Measurements from ENCODE around the gene COL23A1. TPM values are rescaled to one million over a fixed set of nuclear protein-coding genes. Genes with fewer than 3 reads are reported as not detected.
A peak's percentile ranks its signal among the peaks of the same experiment; 100 is the strongest.

Gene COL23A1
- total RNA-seq, 1 experiment from 2014 or later, result 21.7 TPM

DNA sequence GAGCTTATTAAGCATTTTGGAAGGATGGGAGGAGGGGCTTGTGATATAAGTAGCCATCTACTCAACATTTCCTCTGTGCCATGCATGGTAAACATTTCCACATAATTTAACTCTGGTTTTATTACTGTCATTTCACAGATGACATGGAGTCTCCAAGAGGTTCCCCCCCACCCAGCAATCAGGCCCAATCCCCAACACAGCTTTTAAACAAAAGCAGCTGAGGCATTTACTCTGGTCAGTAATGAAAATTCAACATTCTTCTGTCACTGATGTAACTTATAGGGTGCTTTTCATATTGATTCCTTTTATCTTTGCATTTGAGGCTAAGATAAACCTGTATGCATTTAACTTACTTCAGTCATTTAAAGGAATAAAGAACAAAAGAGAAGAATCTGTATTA lies 128.1 kb downstream of the COL23A1 start:
- DNase-seq (ENCODE audit: low read depth), result no peak

DNA sequence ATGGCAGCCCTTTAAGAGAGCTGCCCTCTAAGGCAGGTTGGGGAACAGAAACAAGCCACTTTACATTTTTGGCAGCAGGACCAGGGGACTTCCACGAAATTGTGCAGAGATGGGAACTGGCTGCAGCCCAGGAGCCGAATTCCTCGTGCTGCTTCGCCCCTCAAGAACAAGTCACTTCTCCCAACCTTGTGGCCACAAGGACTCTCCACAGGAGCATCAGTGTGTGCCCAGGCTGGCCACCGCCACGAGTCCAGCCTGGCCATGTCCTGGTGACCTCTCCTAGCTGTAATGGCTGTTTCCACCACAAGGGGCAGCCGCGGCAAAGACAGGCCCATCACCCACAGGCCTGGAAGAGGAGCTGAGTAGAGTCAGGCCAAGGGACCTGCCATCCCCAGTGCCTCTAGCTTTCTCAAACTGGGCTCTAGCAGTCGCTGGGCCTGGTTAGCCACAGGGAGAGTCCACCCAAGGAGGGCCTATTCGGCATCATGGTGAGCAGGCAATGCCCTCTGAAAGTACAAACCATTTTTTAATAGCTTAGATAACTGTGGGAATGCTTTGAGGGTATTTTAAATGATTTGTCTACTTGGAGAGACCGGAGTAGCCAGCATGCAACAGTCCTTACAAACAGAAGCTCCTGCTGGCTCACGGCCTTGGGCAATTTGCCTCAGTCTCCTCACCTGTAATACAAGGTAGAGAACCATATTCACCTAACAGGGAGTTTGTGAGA lies 129.0 kb downstream of the COL23A1 start:
- DNase-seq (ENCODE audit: low read depth), result peak; percentile 86

DNA sequence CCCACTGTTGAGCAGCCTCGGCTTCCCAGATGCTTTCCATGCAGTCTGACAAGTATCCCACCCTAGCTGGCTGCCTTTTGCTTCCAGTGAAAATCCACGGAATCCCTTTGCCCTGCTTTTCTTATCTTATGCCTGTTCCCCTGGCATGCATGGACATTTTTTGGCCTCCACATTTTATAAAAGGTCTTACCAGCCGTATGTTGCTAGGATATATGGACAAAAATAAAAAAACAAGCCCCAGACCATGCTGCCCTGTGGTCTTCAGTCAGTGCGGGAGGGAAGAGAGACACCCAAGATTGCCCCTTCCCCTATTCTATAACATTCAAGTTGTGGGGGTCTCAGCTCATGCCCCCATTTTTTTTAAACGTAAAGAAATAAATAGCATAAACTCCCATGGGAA lies 129.6 kb downstream of the COL23A1 start:
- no peak for DNase-seq (ENCODE audit: low read depth)

DNA sequence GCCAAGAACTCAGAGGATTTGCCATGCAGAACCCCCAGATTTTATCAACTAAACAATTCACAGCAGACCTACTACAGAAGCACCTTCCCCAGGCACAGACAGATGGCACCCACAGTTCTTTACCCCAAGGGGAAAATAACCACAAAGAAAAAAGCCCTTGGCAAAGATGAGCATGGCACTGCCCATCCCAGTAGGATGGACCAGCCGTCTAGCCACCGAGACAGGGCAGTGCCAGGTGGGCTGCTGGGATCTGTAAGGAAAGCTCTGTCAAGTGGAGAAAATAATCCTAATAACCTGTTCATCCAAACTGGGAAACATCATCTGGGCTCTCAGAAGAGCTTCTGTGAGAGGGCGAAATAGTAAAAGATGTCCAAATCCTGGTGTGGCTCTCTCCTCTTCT lies 130.0 kb downstream of the COL23A1 start:
- no peak for DNase-seq (ENCODE audit: low read depth)

DNA sequence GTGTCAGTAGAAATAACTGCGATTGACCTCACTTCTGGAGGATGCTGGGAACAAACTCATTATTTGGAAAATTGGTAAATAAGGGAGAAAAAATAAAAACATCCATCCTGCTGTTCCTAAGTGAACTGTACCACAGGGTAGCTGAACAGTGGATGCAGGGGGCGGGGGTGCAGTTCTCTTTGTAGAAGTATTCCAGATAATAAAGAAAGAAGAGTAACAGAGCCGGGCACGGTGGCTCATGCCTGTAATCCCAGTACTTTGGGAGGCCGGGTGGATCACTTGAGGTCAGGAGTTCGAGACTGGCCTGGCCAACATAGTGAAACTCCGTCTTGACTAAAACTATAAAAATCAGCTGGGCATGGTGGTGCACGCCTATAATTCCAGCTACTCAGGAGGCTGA lies 132.1 kb downstream of the COL23A1 start:
- DNase-seq (ENCODE audit: low read depth), result no peak

DNA sequence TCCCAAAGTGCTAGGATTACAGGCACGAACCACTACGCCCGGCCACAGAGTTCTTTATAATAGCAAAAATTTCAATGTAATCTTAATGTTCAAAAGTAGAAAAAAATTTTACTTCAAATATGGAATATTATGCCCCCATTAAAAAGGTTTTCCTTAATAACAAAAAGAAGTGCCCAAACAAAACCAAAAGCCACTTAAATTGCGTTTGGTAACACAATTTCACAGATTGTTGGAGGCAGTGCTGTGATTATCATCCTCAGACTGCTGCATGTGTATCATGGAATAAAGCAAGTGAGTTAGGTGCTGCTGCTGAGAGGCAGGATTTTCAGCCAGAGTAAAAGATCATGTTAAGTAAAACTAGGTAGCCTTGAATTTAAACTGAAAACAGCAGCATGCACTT lies 132.7 kb downstream of the COL23A1 start:
- no peak for DNase-seq (ENCODE audit: low read depth)

DNA sequence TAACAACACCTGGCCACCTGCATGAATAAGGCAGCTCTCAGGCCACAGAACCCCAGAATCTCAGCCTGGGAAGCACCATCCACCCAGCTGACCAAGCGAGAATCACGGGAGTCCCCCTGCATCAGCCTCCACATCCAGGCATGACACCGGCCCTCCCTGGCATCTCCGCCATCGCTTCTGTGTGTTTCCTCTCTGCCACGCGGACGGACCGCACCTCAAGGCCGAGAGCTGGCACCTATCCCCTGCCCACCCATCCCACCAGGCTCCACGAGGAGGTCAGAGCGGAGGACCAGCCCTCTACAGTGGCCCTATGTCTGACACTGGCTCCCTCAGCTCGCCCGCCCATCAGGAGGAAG lies 134.7 kb downstream of the COL23A1 start:
- no peak for DNase-seq (ENCODE audit: low read depth)

DNA sequence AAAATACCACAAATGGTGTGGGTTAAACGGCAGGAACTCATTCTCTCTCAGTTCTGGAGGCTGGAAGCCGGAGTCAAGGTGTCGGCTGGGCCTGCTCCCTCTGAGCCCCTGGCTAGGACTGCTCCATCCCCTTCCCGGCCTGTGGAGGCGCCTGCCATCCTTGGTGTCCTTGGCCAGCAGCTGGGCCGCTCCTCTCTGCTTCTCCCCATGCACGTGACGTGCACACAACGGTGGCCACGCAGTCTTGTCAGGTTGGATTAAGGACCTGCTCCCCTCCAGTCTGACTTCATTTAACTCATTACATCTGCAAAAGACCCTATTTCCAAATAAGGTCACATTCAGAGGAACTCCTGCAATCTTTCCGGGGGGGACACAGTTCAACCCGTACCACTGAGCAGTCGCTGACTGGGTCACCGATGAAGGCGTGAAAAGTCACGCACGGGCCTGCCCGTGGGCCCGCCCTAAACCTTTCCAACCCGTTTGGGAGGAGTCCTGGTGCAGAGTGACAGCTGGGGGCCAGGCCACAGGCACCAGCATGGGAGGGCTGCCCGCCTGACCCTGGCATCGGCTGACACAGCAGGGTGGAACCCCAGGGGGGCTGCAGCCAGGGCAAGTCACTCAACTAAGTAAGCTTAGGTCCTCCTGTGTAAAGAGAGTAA lies 135.2 kb downstream of the COL23A1 start:
- DNase-seq (ENCODE audit: low read depth), result no peak

DNA sequence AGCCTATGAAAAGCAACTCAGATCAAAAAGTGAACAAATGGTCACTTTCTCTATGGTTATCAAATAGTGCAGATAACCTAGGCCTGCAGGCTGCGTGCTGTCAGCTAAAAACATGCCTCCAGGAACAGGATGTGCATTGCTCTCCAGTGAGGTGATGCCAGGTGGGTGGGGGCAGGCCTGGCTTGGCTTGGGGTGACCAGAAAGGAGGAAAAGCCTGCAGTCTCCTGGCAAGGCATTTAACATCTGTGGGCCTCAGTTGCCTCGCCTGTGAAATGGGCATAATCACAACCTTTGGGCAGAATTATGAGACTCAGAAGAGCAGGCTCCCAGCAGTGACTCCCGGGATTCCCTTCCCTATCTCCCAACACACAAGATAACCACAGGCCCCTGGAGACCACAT lies 135.9 kb downstream of the COL23A1 start:
- DNase-seq (ENCODE audit: low read depth), result peak; percentile 86

DNA sequence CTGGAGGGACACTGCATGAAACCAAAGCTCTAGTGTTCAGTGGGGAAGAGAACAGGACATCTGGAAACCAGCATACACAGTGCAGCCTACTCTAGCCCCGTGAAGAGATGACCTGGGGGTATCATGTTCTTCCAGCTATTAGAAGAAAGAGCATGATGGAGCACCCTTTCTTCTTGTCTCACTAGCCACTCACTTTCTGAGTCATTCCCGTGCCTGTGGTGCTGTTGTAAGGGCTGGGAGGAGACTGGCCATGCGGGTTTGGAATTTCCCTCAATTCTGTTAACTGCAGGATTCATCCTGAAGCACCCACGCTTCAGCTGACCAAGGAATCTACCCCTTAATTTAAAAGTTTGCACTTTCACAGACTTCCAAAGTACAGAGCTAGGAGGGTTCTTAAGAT lies 137.0 kb downstream of the COL23A1 start:
- peak; percentile 97 for DNase-seq (ENCODE audit: low read depth)

DNA sequence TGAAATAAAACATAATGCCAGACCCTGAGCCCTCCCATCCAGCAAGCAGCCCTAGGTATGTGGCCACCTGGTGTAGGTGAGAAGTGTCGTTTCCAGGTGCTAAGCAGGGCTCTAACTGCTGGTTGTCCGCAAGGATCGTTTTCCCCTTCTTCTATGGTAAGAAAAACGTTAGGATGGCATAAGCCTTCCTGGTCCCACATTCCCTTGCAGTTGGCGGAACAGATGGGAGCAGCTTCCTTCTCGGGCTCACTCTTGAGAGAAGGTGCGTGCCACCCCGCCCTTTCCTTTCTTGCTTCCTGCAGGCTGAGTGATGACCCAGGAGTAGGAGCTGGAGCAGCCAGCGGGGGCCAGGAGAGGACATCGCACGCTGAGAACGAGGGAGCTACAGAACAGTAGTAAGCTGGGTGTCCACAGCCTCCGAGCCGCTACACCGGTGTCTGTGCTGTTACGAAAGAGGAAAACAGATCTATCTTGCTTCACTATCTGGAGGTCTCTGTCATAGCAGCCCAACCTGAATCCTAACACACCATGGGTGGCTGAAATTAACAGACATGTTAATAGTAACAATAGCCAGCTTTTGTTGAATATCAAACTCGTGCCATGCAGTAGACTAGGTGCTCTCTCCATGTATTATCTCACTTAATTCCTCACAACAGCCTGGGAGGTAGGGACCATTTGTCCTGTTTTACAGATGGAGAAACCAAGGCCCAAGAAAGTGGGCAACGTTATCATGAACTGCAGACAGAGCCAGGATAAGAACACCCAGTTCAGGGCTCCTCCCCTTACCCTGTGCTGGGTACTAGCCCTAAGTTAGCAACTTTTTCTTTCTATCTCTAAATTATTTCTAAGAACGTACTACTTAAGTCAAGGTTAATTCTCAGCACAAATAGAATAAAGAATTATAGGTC lies 139.8 kb downstream of the COL23A1 start:
- DNase-seq (ENCODE audit: low read depth), result peak; percentile 79

DNA sequence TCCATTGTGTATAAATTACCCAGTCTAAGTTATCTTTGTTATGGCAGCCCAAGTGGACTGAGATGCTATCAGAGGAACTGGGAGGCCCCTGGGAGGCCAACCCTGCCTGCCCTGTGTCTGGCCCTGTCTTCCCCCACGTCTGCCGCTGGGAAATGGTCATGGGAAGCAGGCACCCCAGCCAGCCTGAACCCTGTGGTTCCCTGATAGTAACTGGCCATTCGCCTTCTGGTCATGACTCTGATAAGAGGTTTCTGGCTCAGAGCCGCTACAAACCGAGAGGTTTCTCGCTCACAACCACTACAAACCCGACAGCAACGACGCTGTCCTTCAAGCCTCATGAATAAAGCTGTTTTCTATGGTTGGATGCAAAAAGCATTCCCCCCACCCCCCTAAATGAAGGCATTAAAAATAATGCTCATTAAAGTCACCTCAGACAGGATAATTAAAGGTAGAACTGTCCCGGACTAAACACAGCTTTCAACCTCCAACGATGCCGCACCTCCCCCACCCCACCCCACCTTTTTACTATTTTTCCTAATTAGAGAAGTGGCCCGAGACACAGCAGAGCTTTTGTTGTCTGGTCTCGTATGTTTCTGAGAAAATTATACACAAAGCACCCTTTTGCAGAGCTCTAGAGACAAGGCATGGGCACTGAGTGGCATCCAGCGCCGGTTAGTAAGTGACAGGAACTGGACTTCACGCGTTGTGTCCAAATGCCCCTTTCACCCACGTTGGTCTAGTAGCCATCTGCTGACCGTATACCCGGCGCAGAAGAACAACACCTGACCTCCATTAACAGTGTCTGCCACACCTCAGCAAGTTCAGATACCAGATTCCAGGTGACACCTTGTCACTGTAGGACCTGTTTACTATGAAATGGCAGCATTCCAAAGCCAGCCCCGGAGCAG lies 140.8 kb downstream of the COL23A1 start:
- DNase-seq (ENCODE audit: low read depth), result peak; percentile 64

DNA sequence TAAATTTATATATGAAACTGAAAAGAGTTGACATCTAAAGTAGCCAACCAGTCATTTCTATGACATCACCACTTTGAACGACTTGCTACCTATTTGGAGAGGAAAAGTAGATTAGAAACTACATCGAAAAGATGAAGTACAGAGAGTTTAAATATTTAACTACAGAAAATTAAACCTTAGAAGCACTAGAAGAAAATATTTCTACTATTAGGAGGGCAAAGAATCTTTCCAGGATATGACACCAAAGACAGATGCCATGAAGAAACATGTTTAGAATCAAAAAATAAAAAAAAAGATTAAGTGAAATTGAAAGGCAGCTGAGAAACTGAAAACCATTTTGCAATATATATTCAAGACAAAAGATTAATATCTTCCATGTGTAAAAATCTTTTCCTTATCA lies 144.7 kb downstream of the COL23A1 start:
- no peak for DNase-seq (ENCODE audit: low read depth)

DNA sequence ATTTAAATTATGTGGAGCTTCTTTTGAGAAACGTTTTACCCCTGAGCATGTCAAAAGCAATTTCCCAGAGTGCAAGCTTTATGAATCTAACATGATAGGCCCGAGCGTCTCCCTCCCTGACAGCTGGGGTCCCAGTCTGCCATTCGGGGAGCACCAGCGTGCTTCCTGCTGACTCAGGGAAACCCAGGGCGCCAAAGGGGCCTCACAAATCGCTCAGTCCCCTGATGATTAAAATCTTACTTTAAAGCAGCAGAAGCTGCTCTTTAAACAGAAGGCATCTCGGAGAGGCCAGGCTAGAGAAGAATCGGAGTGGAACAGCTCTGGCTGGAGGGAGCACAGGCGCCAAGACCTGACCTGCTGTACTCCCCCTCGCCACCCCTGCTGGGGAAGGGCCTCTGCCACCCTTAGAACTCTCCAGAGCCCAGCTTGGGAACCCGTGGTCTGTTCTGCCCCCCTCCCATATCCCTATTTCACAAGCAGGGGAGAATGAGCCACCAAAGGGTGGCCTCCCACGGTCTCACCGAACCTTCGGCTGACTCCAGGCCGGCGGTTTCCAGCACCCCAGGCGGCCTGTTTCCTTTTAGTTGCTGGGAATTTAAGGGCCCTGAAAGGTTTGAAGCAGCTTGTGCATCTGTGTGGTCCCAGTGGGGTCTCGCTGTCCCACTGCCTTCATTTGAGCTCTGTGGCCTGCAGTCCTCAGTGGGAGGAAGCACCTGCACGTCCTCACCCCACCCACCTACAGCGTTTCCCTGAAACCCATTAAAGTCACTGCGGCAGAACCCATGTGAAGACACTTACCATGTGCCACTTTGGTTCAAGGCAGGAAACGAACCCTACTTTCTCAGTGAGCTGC lies 147.6 kb downstream of the COL23A1 start:
- no peak for DNase-seq (ENCODE audit: low read depth)

DNA sequence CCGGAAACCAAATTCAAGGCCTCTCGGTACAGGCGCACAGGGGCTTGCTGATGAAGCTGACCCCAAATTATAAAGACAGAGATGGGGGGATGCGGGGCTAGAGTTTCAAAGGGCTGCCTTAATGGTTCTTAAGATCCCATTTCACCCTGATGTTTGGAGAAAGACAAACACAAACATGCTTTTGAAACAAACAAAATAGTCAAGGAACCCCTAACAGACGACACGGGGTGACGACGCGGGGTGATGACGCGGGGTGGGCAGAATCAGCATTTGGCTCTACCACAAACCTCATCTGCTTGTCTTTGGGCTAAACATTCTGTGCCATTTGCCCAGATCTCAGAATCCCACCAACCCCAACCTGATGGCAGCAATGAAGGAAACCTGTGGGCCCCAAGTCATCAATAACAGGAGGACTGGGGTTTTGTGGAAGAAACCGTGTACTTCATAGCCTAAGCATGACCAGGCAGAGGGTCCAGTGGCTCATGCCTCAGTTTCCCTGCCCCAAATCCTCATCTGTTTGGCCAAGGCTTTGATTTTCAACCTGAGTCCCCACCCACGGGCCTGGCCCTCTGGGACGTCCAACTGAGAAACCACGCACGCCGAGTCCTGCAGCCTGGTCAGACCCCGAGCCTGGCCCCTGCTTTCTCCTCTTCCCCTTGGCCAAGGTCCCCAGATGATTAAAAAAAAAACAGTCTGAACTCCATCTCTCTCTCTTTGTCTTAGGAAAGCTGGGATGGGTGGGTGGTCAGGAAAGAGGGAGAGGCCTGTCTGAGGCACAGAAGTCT lies 148.5 kb downstream of the COL23A1 start:
- no peak for DNase-seq (ENCODE audit: low read depth)

DNA sequence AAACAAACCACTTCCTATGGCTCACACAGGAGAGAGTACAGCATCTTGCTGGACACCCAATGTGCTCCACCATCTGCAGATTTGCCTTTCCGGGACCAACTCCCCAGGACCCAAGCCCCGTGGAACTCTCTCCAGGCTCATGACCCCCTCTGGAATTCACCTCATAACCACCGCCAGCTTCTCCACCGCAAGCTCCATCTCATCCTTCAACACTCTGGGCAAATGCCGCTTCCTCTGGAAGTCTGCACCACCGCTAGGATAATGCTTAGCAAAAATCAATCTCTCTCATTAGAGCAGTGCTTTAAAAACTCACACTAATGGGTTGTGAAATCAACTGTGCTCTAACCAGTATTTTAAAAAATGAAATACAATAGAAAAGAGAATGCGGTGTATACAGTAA lies 150.0 kb downstream of the COL23A1 start:
- DNase-seq (ENCODE audit: low read depth), result peak; percentile 56

DNA sequence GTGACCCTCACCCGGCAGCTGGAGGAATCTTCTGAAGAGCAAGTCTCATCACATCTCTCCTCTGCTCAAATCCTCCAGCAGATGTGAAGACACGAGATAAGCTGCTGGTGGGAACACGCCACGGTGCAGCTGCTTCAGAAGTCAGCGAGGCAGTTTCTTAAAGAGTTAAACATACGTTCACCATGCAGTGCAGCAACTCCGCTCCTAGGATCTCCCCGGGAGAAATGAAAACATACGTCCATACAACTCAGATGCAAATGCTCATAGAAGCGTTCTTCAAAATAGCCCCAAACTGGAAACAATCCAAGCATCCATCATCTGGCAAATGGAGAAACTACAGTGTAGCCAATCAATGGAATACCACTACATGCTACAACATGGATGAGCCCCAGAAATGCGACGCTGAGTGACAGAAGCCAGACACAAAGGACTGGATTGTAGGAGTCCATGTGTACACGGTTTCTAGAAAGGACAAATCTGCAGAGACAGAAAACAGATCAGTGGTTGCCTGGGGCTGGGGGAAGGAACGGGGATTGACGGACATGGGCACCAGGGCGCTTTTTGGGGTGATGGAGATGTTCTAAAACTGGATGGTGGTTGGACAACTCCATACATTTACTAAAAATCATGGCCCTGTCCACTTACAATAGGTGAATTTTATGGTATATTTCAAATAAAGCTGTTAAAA lies 150.6 kb downstream of the COL23A1 start:
- DNase-seq (ENCODE audit: low read depth), result peak; percentile 12

DNA sequence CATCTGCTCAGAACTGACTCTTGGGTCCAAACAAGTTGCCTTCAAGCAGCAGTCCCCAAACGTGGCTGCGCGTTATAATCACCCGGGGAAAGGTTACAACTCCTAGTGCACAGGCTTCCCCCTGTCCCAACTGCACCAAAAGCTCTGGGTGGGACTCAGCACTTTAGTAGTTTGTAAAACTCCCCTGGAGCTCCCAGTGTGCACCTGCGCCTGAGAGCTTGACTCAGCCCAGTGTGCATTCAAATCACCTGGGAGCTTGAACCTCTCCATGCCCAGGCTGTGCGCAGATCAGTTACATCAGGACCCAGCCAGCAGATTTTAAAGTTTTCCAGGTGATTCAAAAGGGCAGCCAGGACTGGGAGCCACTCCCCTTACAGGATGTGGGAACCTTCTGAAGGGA lies 151.4 kb downstream of the COL23A1 start:
- DNase-seq (ENCODE audit: low read depth), result no peak

DNA sequence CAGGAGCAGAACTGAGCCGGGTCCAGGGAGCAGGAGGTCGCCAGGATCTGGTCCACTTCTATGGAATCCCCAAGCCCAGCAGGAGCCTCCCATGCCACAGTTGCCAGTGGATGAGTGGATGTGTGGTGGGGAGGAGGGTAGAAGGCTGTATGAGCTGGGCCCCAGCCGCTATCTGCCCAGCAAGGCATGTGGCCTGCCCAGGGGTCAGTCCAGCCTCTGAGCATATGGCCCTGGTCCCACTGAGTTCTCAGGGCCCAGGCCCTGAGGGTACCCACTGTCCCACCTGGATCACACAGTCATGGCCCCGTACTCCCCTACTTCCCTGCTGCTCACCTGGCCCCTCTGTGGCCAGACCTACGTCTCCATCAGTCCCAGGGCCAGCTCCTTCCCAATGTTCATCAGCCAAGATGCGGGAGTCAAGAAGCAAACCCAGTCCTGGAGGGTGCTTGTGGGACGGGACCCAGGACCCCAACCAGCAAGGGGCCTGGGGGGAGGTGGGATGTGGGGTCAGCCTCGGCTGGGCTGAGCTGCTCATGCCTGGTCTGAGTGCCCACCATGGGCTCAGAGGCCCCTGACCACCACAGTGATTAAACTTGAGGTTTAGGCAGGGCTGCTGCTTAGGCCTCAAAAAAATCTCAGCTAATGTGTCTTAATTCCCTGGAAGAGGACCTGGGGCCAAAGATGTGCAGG lies 152.7 kb downstream of the COL23A1 start:
- DNase-seq (ENCODE audit: low read depth), result peak; percentile 2

Measured in Daoy (cell line).